Suppressor macrophage (primary cell): Measurements from ENCODE around the gene NPFF.
A peak's percentile ranks its signal among the peaks of the same experiment; 100 is the strongest.
"Not testable (repeated sequence)": the region's sequence is repeated elsewhere in the genome, so short reads cannot be mapped to it uniquely, and the experiment has no call there.

Experiments
- DNase-seq, 4 experiments: peaks; one replicate each; pipeline ENCODE4 v3.0.0-alpha.2; 2020 to 2022
- total RNA-seq, 17 experiments: gene quantifications; one replicate each; lab custom pipeline; 2026; ENCODE audit warnings: mixed read lengths in 6 of 17, inconsistent platforms in 3 of 17; lab: John Stamatoyannopoulos, UW

The NPFF gene, protein sequence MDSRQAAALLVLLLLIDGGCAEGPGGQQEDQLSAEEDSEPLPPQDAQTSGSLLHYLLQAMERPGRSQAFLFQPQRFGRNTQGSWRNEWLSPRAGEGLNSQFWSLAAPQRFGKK
- 0.04 to 0.34 (median 0.15) reads per million in 17 experiments for total RNA-seq

DNA sequence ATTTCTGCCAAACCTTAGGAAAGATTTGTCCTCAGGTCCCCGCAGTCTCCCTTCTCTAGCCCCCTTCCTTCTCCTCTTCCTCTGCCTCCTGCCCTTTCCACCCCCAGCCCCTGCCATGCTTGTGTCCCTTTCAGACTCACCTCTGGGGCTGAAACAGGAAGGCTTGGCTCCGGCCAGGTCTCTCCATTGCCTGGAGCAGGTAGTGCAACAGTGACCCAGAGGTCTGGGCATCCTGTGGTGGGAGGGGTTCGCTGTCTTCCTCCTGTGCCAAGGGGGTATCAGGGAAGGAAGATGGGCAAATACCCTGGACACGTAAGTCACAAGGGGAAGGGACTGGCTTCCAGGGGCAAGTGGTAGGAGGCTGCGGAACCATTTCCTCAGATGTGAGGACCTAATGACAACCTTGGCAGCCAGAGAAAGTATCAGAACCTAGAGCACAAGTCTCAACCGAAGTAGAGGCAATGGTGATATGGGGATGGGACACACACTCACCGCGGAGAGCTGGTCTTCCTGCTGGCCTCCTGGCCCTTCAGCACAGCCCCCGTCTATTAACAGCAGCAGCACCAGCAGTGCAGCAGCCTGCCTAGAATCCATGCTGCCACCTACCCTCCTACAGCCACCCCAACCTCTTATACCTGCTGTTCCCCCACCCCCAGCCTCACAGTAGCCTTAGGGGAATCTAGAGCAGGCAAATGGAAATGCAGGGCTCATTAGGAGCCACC lies at the start of gene NPFF:
Gene NPFF, minus strand, starts transcription at position 604 of the 722 bp plus-strand sequence. Its CDS starts 10 bp downstream, at position 594.
- no peak for DNase-seq

DNA sequence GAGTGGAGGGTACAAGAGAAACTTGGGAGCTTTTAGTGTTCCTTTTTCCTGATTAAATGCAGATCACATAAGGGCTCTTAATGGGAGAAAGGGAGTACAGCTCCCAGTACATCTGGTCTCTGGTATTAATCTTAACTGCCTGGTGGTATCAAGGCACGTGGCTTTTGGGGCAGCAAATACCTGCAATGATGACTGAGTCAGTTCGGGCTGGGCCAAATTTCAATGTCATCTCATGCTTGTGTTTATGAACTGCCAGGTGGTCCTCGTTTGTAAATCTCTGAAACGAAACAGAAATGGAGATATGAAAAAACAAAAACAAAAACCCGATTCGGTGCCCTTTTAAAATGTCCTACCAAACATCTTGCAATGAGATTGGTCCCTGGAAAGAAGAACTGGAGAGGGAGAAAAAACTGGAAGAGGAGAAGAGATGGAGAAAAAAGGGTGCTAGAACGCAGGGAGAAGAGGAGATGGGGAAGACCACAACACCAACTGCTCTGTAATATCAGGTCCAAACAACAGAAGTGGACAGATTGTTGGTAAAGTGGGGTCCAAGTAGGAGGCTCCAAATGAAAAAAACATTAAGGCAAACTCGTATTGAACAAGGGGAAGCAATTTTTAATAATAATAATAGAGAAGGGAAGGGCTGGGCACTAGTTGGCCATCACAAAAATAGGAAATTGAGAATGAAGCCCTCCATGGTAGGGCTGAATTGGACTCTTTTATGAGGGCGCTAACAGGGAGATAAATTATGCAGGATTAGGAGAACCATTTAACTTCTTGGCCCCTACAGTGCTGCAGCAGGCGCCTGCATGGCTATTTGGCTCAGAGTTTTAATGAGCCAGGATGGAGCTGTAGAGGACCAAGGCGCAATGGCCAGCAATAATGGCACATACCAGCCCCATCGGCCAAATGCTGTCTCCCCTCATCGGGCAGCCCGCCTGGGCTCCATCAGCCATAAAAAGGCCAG lies 45.4 kb upstream of the NPFF start:
- no peak for DNase-seq

DNA sequence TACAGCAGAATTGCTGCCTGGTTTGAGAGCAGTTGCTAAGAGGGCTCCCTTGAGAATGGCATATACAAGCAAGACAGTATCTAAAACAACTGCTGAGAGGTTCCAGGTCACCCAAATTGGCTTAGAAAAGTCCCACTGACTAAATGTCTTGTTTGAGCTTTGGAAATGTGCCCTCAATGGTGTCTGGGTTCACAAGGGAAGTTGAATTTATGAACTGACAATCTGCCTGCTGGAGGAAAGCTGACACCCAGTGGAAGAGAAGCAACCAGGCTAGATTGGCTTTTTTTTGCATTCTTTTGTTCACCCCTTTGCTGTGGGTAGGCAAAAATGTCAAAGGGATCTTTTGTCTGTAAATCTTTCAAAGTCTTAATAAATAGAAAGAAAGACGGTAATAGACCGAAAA lies 44.6 kb upstream of the NPFF start:
- DNase-seq, result no peak

DNA sequence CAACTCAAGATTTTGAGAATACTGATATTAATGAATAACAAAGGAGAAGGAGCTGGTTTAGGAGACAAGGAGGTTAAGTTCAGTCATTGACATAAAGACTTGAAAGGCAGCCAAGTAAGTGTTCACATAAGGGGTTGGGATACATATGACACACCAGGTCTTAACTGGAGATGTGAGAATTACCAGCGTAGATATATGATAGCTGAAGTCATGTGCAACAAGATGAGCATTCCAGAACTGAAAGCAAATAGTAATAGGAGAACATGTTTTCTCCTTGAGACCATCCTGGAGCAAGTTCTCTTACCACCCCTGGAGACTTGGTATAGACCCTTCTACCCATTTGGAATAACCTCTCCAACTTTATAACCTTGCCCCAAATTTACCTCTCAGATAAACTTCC lies 43.3 kb upstream of the NPFF start:
- no peak for DNase-seq

DNA sequence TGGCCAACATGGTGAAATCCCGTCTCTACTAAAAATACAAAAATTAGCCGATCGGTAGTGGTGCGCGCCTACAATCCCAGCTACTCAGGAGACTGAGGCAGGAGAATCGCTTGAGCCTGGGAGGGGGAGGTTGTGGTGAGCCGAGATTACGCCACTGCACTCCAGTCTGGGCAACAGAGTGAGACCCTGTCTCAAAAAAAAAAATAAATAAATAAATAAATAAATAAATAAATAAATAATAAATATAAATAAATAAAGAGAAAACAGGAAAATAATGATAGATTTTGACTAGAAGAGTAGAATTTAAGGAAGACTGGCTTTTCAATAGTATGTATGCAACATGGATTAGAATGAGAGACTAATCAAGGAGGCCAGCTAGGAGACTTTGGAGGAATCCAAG lies 42.8 kb upstream of the NPFF start:
- DNase-seq, result not testable (repeated sequence)

DNA sequence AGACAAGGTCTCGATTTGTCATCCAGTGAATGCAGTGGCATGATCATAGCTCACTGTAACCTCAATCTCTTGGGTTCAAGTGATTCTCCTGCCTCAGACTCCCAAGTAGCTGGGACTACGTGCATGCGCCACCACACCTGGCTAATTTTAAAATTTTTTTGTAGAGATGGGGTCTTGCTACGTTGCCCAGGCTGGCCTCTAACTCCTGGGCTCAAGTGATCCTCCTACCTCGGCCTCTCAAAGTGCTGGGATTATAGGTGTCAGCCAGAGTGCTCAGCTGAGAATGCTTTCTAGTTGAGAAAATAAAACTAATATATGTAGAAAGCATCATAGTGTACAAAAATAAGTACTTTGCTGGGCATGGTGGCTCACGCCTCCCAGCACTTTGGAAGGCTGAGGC lies 41.1 kb upstream of the NPFF start:
- DNase-seq, result not testable (repeated sequence)

DNA sequence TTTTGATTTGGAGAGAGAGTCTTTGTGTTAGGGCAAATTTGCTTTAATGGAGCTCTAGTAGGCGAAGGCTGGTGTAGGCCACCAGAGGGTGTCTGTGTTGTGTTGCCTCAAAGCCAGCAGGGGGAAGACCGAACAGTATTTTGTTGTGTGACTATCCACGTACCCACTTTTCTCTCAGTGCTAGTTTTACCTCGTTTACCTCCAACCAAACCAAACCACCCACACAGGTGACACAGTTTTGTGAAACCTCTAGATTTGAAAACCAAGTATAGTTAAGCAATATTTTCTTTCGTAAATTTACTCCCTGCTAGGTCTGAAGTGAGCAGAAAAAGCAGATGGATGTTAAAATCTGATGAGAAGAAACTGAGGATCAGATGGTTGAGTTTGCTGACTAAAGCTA lies 36.3 kb upstream of the NPFF start:
- DNase-seq, result peak; percentile 53 to 73 (median 72)

DNA sequence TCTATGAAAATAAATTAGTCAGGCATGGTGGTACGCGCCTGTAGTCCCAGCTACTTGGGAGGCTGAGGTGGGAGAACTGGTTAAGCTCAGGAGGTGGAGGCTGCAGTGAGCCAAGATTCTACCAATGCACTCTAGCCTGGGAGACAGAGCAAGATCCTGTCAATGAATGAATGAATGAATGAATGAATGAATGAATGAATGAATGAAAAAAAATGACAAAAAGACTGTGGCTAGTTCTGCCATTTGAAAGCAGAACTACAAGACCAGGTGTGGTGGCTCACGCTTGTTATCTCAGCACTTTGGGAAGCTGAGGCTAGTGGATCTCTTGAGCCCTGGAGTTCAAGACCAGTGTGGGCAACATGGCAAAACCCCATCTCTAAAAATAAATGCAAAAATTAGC lies 32.2 kb upstream of the NPFF start:
- DNase-seq, result no peak

DNA sequence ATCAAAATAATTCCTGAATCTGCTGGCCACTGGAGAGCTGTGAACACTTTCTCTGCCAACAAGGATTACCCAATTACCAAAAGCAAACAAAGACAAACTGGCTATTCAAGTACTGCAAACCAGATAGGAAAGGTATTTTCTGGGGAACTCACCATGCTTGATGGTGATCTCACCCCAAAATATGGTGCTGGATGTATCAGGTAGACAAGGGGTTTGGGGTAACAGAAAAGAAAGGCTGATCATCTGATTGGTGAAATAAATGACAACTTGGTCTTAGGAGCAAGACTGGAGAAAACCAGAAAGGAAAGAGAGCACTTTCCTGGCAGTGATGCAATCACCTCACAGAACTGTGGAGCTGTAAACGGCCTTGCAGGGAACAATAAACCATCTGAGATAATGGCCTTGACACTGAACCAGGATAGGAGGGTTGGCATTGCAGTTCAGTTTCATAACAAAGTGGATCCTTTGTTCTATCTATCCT lies 31.0 kb upstream of the NPFF start:
- DNase-seq, result no peak

DNA sequence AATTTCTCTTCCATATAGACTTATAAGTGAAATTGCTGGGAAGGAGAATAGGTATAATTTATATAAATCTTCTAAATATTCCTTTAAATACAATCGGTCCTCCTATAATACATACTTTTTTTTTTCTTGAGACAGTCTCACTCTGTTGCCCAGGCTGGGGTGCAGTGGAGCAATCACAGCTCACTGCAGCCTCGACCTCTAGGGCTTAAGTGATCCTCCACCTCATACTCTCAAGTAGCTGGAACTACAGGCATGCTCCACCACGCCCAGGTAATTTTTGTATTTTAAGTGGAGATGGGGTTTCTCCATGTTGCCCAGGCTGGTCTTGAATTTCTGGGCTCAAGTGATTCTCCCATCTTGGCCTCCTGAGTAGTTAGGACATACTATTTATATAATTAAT lies 29.7 kb upstream of the NPFF start:
- no peak for DNase-seq

DNA sequence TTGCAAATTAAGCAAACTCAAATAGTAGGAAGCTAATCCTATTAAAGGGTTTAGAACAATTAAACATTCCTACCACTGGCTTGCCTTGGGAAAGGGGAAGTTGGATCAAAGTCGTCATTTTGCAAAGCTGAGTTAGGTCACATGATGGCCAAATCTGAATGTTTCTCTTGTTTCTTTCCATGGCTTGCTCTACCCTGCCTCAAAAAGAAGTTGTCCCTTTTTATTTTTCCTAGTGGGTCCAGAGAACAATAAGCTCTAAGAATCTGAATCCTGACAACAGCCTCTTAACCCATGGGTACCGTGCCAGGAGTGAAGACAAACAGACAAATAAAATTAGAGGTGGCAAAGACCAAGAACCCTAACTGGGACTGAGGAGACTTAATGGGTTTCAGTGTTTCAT lies 26.2 kb upstream of the NPFF start:
- peak; percentile 25 to 77 (median 68) for DNase-seq

DNA sequence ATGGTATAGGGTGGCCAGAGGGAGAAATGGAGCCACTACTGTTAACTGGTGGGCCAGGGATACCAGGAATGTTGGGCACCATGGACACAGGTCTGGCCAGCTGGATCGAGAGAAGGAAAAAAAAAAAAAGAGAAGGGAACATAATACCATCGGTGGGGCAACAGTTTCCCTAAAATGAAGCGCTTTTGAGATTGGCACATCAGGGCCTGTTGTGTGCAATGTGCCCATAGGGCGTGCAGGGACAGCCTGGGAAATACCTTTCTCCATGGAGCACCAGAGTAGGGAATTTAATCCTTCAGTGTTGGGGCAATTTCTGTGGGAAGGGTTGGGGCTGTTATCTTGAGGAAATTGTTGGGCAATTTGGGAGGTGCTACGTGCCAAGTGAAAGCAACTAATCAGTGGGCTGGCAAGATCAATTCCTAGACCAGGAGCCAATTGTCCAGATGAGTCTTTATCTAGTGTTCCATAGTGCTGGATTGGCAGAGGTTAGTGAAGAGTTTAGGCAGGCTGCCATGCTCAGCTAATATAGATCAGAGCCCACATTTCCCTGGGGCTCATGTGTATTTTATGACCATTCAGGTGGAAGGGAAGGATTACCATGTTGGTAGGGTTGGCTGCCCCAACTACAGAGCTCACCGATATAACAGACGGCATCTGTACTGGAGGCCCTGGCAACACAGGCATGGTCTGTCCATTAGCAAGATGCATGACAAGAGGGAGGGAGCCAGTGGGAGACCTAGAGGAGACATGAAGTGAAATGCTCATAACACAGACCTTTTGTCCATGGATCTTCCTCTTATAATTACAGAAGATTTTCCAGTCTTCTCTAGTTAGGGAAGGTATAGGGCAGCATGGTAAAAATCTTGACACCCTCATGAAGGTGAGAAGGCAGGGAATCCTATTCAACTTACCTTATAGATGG lies 25.5 kb upstream of the NPFF start:
- no peak for DNase-seq

DNA sequence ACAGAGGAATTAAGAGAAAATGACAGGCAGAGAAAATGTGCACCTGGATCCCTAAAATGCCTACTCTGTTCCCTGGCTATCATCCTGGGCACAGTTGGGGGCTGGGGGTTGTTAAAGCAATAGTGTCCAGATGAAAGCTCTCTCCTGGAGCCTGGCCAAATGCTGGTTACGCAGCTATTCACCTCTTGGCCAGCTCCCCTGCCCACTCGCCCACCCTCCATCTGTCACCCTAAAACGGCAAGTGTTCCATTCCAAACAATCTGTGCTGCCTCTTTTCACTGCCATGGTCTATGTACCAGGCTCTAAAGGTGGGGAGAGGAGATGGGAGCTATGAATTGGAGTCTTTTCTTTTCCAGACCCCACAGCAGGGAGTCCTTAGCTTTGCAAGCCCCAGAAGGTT lies 24.7 kb upstream of the NPFF start:
- DNase-seq, result no peak

DNA sequence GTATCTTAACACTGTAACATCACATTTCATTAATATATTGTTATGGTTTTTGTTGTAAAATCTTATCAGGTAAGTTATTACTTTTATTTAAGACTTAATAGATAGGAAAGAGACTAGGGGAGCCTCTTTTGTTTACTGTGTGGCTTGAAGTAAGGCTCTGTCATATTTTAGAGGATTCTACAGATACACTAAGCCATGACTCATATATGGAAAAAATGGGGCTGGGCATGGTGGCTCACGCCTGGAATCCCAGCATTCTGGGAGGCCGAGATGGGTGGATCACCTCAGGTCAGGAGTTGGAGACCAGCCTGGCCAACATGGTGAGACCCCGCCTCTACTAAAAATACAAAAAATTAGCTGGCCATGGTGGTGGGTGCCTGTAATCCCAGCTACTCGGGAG lies 23.6 kb upstream of the NPFF start:
- DNase-seq, result no peak

DNA sequence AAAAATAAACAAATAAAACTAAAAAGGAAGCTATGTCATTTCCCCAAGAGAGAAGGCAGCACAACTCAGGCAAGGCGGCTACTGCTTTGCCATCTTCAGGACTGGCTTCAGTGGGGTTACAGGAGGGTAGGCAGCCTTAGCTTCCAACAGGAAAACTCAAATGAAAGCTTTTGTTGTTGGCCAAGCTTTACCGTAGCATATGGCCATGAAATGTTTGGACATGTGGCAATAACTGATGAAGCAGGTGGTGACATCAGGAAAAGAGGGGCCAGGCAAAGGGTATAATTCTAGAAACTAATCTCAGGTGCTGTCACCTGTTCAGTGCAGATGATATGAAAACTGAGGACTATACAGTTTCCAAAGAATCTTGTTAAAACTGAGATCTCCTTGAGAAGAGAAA lies 22.8 kb upstream of the NPFF start:
- no peak for DNase-seq

DNA sequence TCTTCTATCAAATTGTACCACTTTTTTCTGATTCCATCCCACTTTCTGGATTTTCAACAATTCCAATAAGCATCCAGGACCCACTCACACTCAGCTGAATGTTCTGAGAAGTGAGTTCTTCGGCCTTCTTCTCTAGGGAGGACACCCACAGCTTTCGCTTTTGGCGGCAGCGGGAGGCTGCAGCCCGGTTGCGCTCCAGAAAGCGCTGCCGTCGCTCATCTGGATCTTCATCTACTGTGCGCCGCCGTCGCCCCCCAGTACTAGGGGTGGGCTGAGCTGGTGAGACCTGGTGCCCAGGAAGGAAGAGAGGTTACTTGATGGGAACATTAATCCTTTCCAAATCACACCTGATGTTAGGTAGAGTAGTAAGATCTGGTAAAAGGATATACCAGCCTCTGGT lies 17.2 kb upstream of the NPFF start:
- DNase-seq, result no peak

DNA sequence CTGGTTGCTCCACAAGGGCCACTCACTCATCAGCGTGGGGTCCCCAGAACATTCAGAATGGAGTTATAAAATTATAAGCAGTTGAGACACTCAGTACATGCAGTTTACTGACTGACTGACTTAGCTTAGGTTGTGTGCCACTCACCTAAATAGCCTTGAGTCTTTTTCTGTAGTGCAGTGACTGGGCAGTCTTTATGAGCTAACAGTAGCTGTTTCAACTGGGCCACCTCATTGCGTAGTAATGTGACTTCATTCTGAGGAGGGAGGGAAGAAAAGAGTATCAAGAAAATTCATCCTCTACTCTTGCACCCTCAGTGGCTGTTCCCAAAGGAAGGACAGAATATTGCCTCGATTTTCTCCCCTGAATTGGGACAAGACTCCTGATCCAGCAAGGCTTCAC lies 15.8 kb upstream of the NPFF start:
- no peak for DNase-seq

DNA sequence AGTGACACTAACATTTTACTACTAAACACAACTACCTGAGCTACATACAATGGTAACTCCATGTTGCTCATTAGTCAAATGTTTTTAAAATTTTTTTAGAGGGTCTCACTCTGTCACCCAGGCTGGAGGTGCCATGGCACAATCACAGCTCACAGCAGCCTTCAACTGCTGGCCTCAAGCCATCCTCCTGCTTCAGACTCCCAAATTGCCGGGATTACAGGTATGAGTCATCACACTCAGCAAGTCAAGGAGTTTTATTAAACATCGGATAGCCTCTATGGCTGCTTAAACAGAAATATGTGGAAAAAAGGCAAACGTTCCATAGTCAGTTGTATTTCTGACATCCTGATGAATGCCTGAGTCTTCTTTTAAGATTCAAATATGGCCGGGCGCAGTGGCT lies 11.1 kb upstream of the NPFF start:
- no peak for DNase-seq

DNA sequence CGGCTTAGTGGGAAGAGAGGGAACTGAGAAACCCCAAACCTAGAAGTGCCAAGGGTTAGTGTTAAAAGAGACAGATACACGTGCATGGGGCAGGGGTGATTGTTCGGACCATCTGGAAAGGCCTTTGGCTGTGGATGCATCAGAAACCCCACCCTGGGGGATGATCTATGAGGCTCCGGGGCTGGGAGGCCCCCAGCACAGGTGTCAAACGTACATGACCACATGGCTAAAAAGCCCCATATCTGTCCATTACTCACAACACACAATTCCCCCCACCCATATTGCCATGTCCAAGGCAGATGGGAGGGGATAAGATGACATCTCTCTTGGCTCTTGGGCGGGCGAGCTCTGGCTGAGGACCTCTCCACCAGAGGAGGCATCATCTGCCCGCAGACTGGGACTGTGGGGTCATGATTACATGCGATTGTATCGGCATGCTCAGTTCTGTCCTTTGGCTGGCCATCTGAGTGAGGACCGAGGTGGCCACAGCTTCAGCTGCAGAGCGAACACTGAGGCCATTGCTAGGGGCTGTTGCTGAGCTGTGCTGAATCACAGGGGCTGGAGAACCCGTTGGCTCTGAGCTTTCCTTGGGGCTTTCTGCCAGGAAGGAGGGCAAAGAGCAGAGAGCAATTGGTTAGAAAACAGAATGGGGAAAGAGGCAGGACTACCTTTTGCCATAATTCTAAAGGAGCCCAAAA lies 9.6 kb upstream of the NPFF start:
- DNase-seq, result no peak

DNA sequence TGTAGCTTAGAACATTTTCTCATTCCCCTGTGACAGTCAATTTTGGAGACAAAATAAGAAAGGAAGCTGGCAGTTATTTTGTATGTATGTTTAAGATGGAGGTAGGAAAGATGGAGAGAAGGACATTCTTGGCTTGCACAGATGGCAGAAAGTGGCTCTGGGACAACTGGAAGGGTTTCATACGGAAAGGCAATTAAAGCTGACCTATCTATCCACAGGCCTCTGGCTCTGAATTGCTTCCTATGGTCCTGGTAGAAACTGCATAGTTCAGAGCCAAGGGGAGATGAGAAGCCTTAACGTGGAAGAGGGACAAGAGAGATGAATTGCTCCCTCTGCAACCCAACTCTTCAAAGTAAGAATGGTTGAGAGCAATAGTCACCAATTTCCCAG lies 8.0 kb upstream of the NPFF start:
- no peak for DNase-seq

DNA sequence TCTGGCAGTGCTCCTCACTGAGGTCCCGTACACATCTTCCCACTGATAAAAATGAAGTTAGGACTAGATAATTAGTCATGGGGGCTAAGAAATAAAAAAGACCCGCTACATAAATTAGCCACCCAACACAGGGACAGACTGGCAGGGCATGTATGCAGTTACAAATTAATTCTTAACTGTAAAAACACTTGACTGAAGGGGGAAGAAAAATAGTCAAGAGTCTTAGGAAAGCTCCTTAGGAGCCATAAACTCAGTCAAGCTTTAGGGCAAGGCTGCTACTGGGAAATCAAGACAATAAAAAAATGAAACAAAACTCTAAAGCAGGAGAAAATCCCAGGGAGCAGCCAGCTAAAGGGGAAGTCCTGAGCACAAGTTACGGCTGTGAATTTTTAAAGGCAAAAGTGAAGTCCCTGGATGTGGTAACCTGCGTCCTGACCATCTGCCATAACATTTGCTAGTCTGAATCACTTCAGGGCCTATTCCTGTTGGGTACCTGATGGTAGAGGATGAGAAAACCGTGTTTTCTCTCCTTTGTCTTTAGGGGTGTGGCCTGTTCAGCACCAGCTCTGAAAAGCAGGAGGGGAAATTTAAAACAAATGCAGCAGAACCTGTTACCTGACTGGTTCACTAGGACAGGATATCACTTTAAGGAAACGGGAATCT lies 7.5 kb upstream of the NPFF start:
- DNase-seq, result no peak
